Lower leg skin (tissue), 4 donors: Measurements from ENCODE around the gene NIPBL. TPM values are rescaled to one million over a fixed set of nuclear protein-coding genes. Genes with fewer than 3 reads are reported as not detected.
"Not testable (repeated sequence)": the region's sequence is repeated elsewhere in the genome, so short reads cannot be mapped to it uniquely, and the experiment has no call there.

Experiments used
- DNase-seq, 2 donors: peaks; one replicate each; pipeline ENCODE4 v3.0.0-alpha.2; 2019; ENCODE audit warnings: low spot score in 2 of 2
- H3K4me3 ChIP-seq: fragments of 200-600 bp; sonication (generic); 2 replicates; pipeline ENCODE4 v1.5.1; 2017; ENCODE audit warnings: mild to moderate bottlenecking, low read depth; ENCODE audit not compliant: poor library complexity, severe bottlenecking
- CTCF ChIP-seq, 3 donors: fragments of 450-650 bp; IDR thresholded peaks; one replicate each; pipeline ENCODE4 v1.5.1; 2016; ENCODE audit warnings: antibody characterized with exemption in 3 of 3, mild to moderate bottlenecking in 3 of 3, moderate library complexity in 2 of 3
- POLR2A ChIP-seq, 2 donors: fragments of 450-650 bp; IDR thresholded peaks; one replicate each; pipeline ENCODE4 v1.6.1; 2016 to 2017; ENCODE audit warnings: antibody characterized with exemption in 2 of 2, mild to moderate bottlenecking in 1 of 2, moderate library complexity in 1 of 2
- WGBS, 2 donors: methylation state at CpG; one replicate each; pipeline ENCODE4 v1.1.5; 2018; 5-methylcytosine and 5-hydroxymethylcytosine counted together
- intact Hi-C: fragments of 100-400 bp; cut with DNase I; formaldehyde crosslinking; loops from one replicate; pipeline ENCODE4 v1.15.0; 2023; ENCODE audit warnings: low total_unique reads
- total RNA-seq, 4 donors: library from RNA; depleted of rRNA; stranded (reverse); fragments of >200 nt; gene quantifications; one replicate each; pipeline ENCODE4 v1.1.0, GENCODE V29; 2016

NIPBL gene
- total RNA-seq, 4 donors from 2014 or later, result 39.0 to 56.9 (median 49.4) TPM

GRCh38 chr5:36894954-36895353 lies 18.4 kb downstream of the NIPBL start:
- H3K4me3 ChIP-seq, result no peak overlapping the region
- TF ChIP-seq POLR2A (IDR thresholded peaks at IDR 0.05) (no peak), CTCF (IDR thresholded peaks at IDR 0.05) (no peak)
- WGBS, 2 donors, result 38 to 40% methylated on average over 1 of the region's 1 CpG
- intact Hi-C loops, result no loop called here
- no peak for DNase-seq

GRCh38 chr5:36896476-36896875 lies 19.9 kb downstream of the NIPBL start:
- 95 to 96% methylated on average over 8 of the region's 8 CpGs for WGBS, 2 donors

GRCh38 chr5:36897616-36898015 lies 21.0 kb downstream of the NIPBL start:
- TF ChIP-seq CTCF (IDR thresholded peaks at IDR 0.05), result no peak
- no peak for TF ChIP-seq POLR2A (IDR thresholded peaks at IDR 0.05)
- no peak overlapping the region for H3K4me3 ChIP-seq
- WGBS, 2 donors, result 65 to 78% methylated on average over 1 of the region's 1 CpG
- no peak for DNase-seq
- intact Hi-C loops, result no loop called here

More at GRCh38 chr5:36896476-36896875, 19.9 kb downstream of the NIPBL start:
- intact Hi-C loops, result no loop called here
- TF ChIP-seq POLR2A (IDR thresholded peaks at IDR 0.05) (no peak), CTCF (IDR thresholded peaks at IDR 0.05) (no peak)
- no peak for DNase-seq
- H3K4me3 ChIP-seq, result no peak overlapping the region

- intact Hi-C loops, result no loop called here
- DNase-seq, result no peak
- H3K4me3 ChIP-seq, result no peak overlapping the region
- no peak for TF ChIP-seq POLR2A (IDR thresholded peaks at IDR 0.05)
- no peak for TF ChIP-seq CTCF (IDR thresholded peaks at IDR 0.05)
- WGBS, 2 donors, result 80 to 86% methylated on average over 1 of the region's 1 CpG
These were observed 23.3 kb downstream of the NIPBL start for GRCh38 chr5:36899860-36900259.

GRCh38 chr5:36900283-36900682 lies 23.7 kb downstream of the NIPBL start:
- 68 to 72% methylated on average over 2 of the region's 2 CpGs for WGBS, 2 donors
- intact Hi-C loops, result no loop called here
- TF ChIP-seq POLR2A (IDR thresholded peaks at IDR 0.05) (no peak), CTCF (IDR thresholded peaks at IDR 0.05) (no peak)
- no peak overlapping the region for H3K4me3 ChIP-seq
- DNase-seq, result no peak

GRCh38 chr5:36901077-36901476 lies 24.5 kb downstream of the NIPBL start:
- DNase-seq, intact Hi-C loops, H3K4me3 ChIP-seq: not testable (repeated sequence)
